ENCODE data around the gene TRAM2. TPM values are rescaled to one million over a fixed set of nuclear protein-coding genes. Genes with fewer than 3 reads are reported as not detected.

The TRAM2 gene
- total and polyA plus RNA-seq, 2 of the 4 experiments (the other 2 are of a cell fraction) = 77.2 to 95.7 TPM

DNA sequence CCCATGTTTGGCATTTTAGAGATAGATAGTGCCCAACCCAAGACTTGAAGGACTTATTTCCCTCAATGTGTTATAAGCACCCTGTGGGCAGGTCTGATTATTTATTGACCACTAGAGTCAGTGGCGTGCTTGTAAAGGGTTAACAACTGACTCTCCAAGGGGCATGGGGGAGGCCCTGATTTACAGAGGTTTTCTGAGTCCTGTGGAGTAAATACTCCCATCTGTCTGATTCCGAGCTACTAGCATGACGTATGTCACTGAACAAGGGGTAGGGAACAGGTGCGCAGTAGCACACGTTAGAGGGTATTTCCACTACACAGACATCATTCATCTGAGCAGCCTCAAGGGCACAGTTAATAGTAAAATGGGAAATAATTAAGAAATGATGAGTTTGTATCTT lies 17.4 kb upstream of the TRAM2 start:
- Histone ChIP-seq H3K9ac (ENCODE audit: low read depth, low read length) (0 out of 2 replicates have a peak overlapping the region, but pooled peaks have one; percentile 31), H3K79me1 (ENCODE audit: low read depth in 1 of 2, low read length in 2 of 2) (peaks cover 0 to 10% of the 10 kb centered on the region in 2 experiments; a peak in 1 of 4 replicates), H4K8ac (ENCODE audit: low read depth in 2 of 2, low read length in 2 of 2) (peak overlapping the region; percentile 21 to 93), H2BK20ac (ENCODE audit: low read depth, low read length) (peak overlapping the region; percentile 94), H3K9me1 (ENCODE audit: insufficient read depth, low read length) (peaks cover 29% of the 10 kb centered on the region), H2BK120ac (ENCODE audit: low read depth, low read length) (peak overlapping the region; percentile 98), H3K4me1 (ENCODE audit: control insufficient read depth, insufficient read depth, low read length) (peaks cover 35% of the 10 kb centered on the region), H2AK5ac (ENCODE audit: low read depth, low read length) (peak overlapping the region; percentile 99), H3K23ac (ENCODE audit: low read depth, low read length) (no peak overlapping the region), H3K4me2 (ENCODE audit: low read depth, low read length) (no peak overlapping the region), H2AK9ac (replicated peaks; ENCODE audit: low read depth, low read length, poor library complexity) (peak overlapping the region; percentile 88), H2BK5ac (ENCODE audit: low read depth, low read length, poor library complexity, severe bottlenecking) (peak overlapping the region; percentile 90), H2AFZ (replicated peaks; ENCODE audit: low read length, poor library complexity) (peak overlapping the region; percentile 34), H4K91ac (ENCODE audit: insufficient read depth, low read depth, low read length) (peak overlapping the region; percentile 90), H3K4me3 (ENCODE audit: insufficient read depth, low read depth, low read length) (no peak overlapping the region), H3K27ac (ENCODE audit: insufficient read depth, low read length) (peak overlapping the region; percentile 81; the same call in 1 of the 2 replicates), H4K5ac (ENCODE audit: low read depth, low read length) (peak overlapping the region; percentile 93), H3K9me3 (ENCODE audit: control insufficient read depth, insufficient read depth, low read length) (no peaks in the 10 kb centered on the region), H3K18ac (ENCODE audit: low read depth, low read length) (peak overlapping the region; percentile 81), H3K4ac (ENCODE audit: low read depth, low read length) (peak overlapping the region; percentile 98), H3K56ac (ENCODE audit: extremely low read depth, insufficient read depth, low read length) (0 out of 2 replicates have a peak overlapping the region, but pooled peaks have one; percentile 16), H2BK15ac (ENCODE audit: low read depth, low read length) (peak overlapping the region; percentile 100), H3K36me3 (ENCODE audit: control insufficient read depth, insufficient read depth, low read length) (no peaks in the 10 kb centered on the region), H4K20me1 (ENCODE audit: insufficient read depth, low read length) (no peaks in the 10 kb centered on the region), H3K27me3 (ENCODE audit: control insufficient read depth, insufficient read depth, low read length) (no peaks in the 10 kb centered on the region), H3K14ac (replicated peaks; ENCODE audit: low read depth, low read length) (peak overlapping the region; percentile 95)
- dilution Hi-C loops (cut with HindIII; ENCODE audit: low sequenced_read_pairs, unreplicated experiment) (no loop called here), in situ Hi-C loops (cut with MboI; ENCODE audit: low sequenced_read_pairs) (no loop called here), intact Hi-C loops (cut with micrococcal nuclease) (no loop called here)
- DNase-seq (no peak), ATAC-seq (ENCODE audit: low read depth) (no peak)
- no peak for TF ChIP-seq MXI1 (IDR thresholded peaks at IDR 0.05; ENCODE audit: borderline replicate concordance, low read depth, low read length)
- no peak for TF ChIP-seq POLR2A (IDR thresholded peaks at IDR 0.05; ENCODE audit: low read depth, low read length)
- no peak for TF ChIP-seq MAZ (IDR thresholded peaks at IDR 0.05; ENCODE audit: borderline replicate concordance, low read depth, low read length)
- TF ChIP-seq, protein P1, sequence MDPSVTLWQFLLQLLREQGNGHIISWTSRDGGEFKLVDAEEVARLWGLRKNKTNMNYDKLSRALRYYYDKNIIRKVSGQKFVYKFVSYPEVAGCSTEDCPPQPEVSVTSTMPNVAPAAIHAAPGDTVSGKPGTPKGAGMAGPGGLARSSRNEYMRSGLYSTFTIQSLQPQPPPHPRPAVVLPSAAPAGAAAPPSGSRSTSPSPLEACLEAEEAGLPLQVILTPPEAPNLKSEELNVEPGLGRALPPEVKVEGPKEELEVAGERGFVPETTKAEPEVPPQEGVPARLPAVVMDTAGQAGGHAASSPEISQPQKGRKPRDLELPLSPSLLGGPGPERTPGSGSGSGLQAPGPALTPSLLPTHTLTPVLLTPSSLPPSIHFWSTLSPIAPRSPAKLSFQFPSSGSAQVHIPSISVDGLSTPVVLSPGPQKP (IDR thresholded peaks at IDR 0.05; ENCODE audit: borderline replicate concordance, low read depth, low read length) = no peak
- TF ChIP-seq RFX5 (IDR thresholded peaks at IDR 0.05; ENCODE audit: low read depth, low read length) = no peak
- no peak for TF ChIP-seq BHLHE40 (IDR thresholded peaks at IDR 0.05; ENCODE audit: low read depth, low read length)
- BruUV-seq (replicated peaks) = no TSS peak
- CTCF ChIA-PET = interaction anchor here (0.9 to 2.4 kb wide), 5 partner anchors 13 to 69 kb away, joined by 3 to 12 read pairs (median 6); partner anchors contain the start of gene TRAM2
- no CpG with 5 or more reads among the region's 5 CpGs for WGBS, 2 experiments (ENCODE audit: extremely low coverage in 2 of 2, insufficient read length in 1 of 2)
- POLR2A ChIA-PET (ENCODE audit: unreplicated experiment) = interaction anchor here (0.6 to 1.6 kb wide), 3 partner anchors 23 to 69 kb away, joined by 3 to 9 read pairs (median 4); no protein-coding TSS in a partner anchor

Data from IMR-90 (cell line).